K562 (cell line): ENCODE measurements around the gene LMO2. TPM values are rescaled to one million over a fixed set of nuclear protein-coding genes. Genes with fewer than 3 reads are reported as not detected.
A peak's percentile ranks its signal among the peaks of the same experiment; 100 is the strongest.

Experiments used
- CBX3 ChIP-seq, 2 experiments: IDR thresholded peaks; 1 replicate in 1 of 2; 2 replicates in 1 of 2; pipeline ENCODE4 v1.6.1; 2012; ENCODE audit warnings: inconsistent platforms in 2 of 2, low read length in 2 of 2, borderline replicate concordance in 1 of 2, control low read depth in 1 of 2
- DNMT1 ChIP-seq: fragments of 450-650 bp; IDR thresholded peaks from 2 replicates; pipeline ENCODE4 v1.6.1; 2016; ENCODE audit warnings: antibody characterized with exemption, mild to moderate bottlenecking
- ETS1 ChIP-seq: conservative IDR thresholded peaks from 2 replicates; pipeline ENCODE4 v1.6.1; 2011; ENCODE audit warnings: low read depth, mild to moderate bottlenecking, low read length; ENCODE audit not compliant: control insufficient read depth
- FOS ChIP-seq: IDR thresholded peaks from 3 replicates; pipeline ENCODE4 v1.6.1; 2011; ENCODE audit not compliant: insufficient read length; ENCODE audit errors: extremely low read depth
- FOXK1 ChIP-seq: sonication (generic); formaldehyde crosslinking; IDR thresholded peaks from 2 replicates; pipeline ENCODE4 v1.8.0; 2022; ENCODE audit warnings: missing genetic modification reagents, mild to moderate bottlenecking, borderline replicate concordance
- KLF10 ChIP-seq: fragments of 250-450 bp; sonication (Bioruptor Pico); IDR thresholded peaks from 2 replicates; pipeline ENCODE4 v1.6.1; 2021; ENCODE audit warnings: matching md5 sums
- MAFK ChIP-seq: IDR thresholded peaks from 2 replicates; pipeline ENCODE4 v1.6.1; 2011; ENCODE audit warnings: low read length, improper control_type of control experiment
- NR0B1 ChIP-seq: fragments of 450-650 bp; IDR thresholded peaks from one replicate; pipeline ENCODE4 v1.6.1; 2018; ENCODE audit warnings: mild to moderate bottlenecking, moderate library complexity; ENCODE audit not compliant: partially characterized antibody
- RBM22 ChIP-seq: fragments of 200-400 bp; formaldehyde crosslinking; IDR thresholded peaks from 2 replicates; pipeline ENCODE4 v1.6.1; 2018; ENCODE audit warnings: low read length, low read depth; ENCODE audit not compliant: poor library complexity, severe bottlenecking
- RCOR1 ChIP-seq, 2 experiments: IDR thresholded peaks; 2 replicates each; pipeline ENCODE4 v1.6.1; 2012; ENCODE audit warnings: low read depth in 2 of 2, low read length in 2 of 2, borderline replicate concordance in 1 of 2, improper control_type of control experiment in 1 of 2
- RHOXF2B ChIP-seq: fragments of 250-450 bp; sonication (Bioruptor Pico); conservative IDR thresholded peaks from 2 replicates; pipeline ENCODE4 v1.5.1; 2021
- SMARCC2 ChIP-seq: fragments of 450-650 bp; IDR thresholded peaks from 2 replicates; pipeline ENCODE4 v1.6.1; 2017; ENCODE audit warnings: antibody characterized with exemption, moderate library complexity, mild to moderate bottlenecking, low read depth
- SRSF7 ChIP-seq: fragments of 200-400 bp; formaldehyde crosslinking; optimal IDR thresholded peaks from 2 replicates; pipeline ENCODE3; 2017; ENCODE audit warnings: mild to moderate bottlenecking, low read depth, low read length
- YY1 ChIP-seq, 3 experiments: IDR thresholded peaks; 2 replicates each; pipeline ENCODE4 v1.6.1; 2011; ENCODE audit warnings: low read length in 2 of 3, mild to moderate bottlenecking in 2 of 3, moderate library complexity in 2 of 3, borderline replicate concordance in 1 of 3, control low read depth in 1 of 3, low read depth in 1 of 3; ENCODE audit not compliant: insufficient read depth in 3 of 3, insufficient replicate concordance in 2 of 3, control insufficient read depth in 1 of 3, insufficient read length in 1 of 3; ENCODE audit errors: extremely low read depth in 1 of 3
- ZBTB12 ChIP-seq: fragments of 250-450 bp; sonication (Bioruptor Pico); IDR thresholded peaks from 2 replicates; pipeline ENCODE4 v1.4.0; 2020
- ZBTB9 ChIP-seq: fragments of 450-650 bp; formaldehyde crosslinking; IDR thresholded peaks from 2 replicates; pipeline ENCODE4 v1.4.0; 2020; ENCODE audit warnings: mild to moderate bottlenecking, moderate library complexity
- ZEB2 ChIP-seq: fragments of 450-650 bp; IDR thresholded peaks from 2 replicates; pipeline ENCODE4 v1.6.1; 2016
- ZFPM2 ChIP-seq: fragments of 250-450 bp; sonication (Bioruptor Pico); IDR thresholded peaks from 2 replicates; pipeline ENCODE4 v1.5.1; 2022; ENCODE audit warnings: mild to moderate bottlenecking
- ZNF224 ChIP-seq: sonication (generic); formaldehyde crosslinking; IDR thresholded peaks from 2 replicates; pipeline ENCODE4 v1.8.0; 2022; ENCODE audit warnings: mild to moderate bottlenecking, missing genetic modification reagents
- ZNF384 ChIP-seq: IDR thresholded peaks from 2 replicates; pipeline ENCODE4 v1.6.1; 2012; ENCODE audit warnings: low read depth, low read length, improper control_type of control experiment
- ZNF75A ChIP-seq: fragments of 450-650 bp; formaldehyde crosslinking; IDR thresholded peaks from 2 replicates; pipeline ENCODE4 v1.4.0; 2020; ENCODE audit warnings: mild to moderate bottlenecking
- ZNF830 ChIP-seq: fragments of 250-450 bp; sonication (Bioruptor Pico); IDR thresholded peaks from 2 replicates; pipeline ENCODE4 v1.5.0; 2021; ENCODE audit warnings: mild to moderate bottlenecking
- polyA plus RNA-seq, 8 experiments: library from polyadenylated mRNA; depleted of rRNA in 4 of 8; stranded (reverse) in 5 of 8; unstranded in 3 of 8; fragments of >200 nt; fragmentation: Nextera tagmentation in 2 of 8; fragmentation: Illumina TruSeq in 1 of 8; extraction: Ambion mirVana in 2 of 8; extraction: Trizol in 1 of 8; gene quantifications; 2 replicates each; pipeline versions ENCODE4 v1.2.1 to v1.2.3, GENCODE V29; 2011 to 2014; ENCODE audit warnings: inconsistent platforms in 1 of 8, missing spikeins in 1 of 8
- total RNA-seq, 7 experiments: library from RNA; depleted of rRNA in 6 of 7; stranded (reverse); fragments of >200 nt in 6 of 7; fragmentation: Illumina TruSeq in 2 of 7; extraction: Trizol in 2 of 7; gene quantifications; 2 replicates each; pipeline versions ENCODE4 v1.2.1 to v1.2.3, GENCODE V29; 2011 to 2021; ENCODE audit warnings: low replicate concordance in 1 of 7

LMO2 gene
- total and polyA plus RNA-seq, 9 of the 15 experiments (the other 6 are each of a cell fraction or from before 2014, with no cell fraction given) = 6.9 to 126 (median 91.5) TPM

- TF ChIP-seq YY1 (IDR thresholded peaks at IDR 0.05; ENCODE audit: borderline replicate concordance in 1 of 3, control insufficient read depth in 1 of 3, extremely low read depth in 1 of 3, insufficient read depth in 3 of 3, insufficient read length in 1 of 3, insufficient replicate concordance in 2 of 3, low read depth in 1 of 3, low read length in 2 of 3) = peak in 1 of 3 experiments; percentile 27
- no peak for TF ChIP-seq ETS1
- peak in 1 of 2 experiments; percentile 76; a peak in 1 of 3 replicates for TF ChIP-seq CBX3 (IDR thresholded peaks at IDR 0.05; ENCODE audit: borderline replicate concordance in 1 of 2, low read length in 2 of 2)
- peak; percentile 41 to 87; a peak in 3 of 4 replicates for TF ChIP-seq RCOR1 (IDR thresholded peaks at IDR 0.05; ENCODE audit: borderline replicate concordance in 1 of 2, low read depth in 2 of 2, low read length in 2 of 2)
- TF ChIP-seq FOS = peak; percentile 69
- TF ChIP-seq NR0B1 = no peak
- no peak for TF ChIP-seq KLF10 (CRISPR knock-in tag)
- TF ChIP-seq FOXK1 = peak; percentile 92
- TF ChIP-seq ZBTB9 (CRISPR knock-in tag) = 0 out of 2 replicates have a peak, but pooled peaks have one; percentile 19
- 0 out of 2 replicates have a peak, but pooled peaks have one; percentile 64 for TF ChIP-seq ZNF830
- TF ChIP-seq RBM22 = no peak
- TF ChIP-seq ZBTB12 = 0 out of 2 replicates have a peak, but pooled peaks have one; percentile 23
- TF ChIP-seq ZNF224 = no peak
- TF ChIP-seq RHOXF2B (CRISPR knock-in tag) = no peak
- TF ChIP-seq ZEB2 = peak; percentile 49
- no peak for TF ChIP-seq ZNF75A (CRISPR knock-in tag)
- TF ChIP-seq DNMT1 = no peak
- peak; percentile 81 for TF ChIP-seq ZNF384
- TF ChIP-seq MAFK = peak; percentile 68
- TF ChIP-seq SMARCC2 = peak; percentile 57
- TF ChIP-seq SRSF7 = no peak
- TF ChIP-seq ZFPM2 = no peak
Observed at GRCh38 chr11:33912405-33913361, 20.8 kb upstream of the LMO2 start (continued).
